Endothelial cell of umbilical vein (primary cell): ENCODE data around the gene TMC4. TPM values are rescaled to one million over a fixed set of nuclear protein-coding genes. Genes with fewer than 3 reads are reported as not detected.

Experiments used
- BruUV-seq: library from RNA; stranded (reverse); fragments of 400-500 nt; replicated peaks from 2 replicates; lab custom pipeline; 2021; lab: Mats Ljungman, UMichigan
- CTCF ChIA-PET: fragments of 300-600, 350-600 bp; sonication (Branson Sonifier 250); formaldehyde crosslinking; loops from one replicate; lab custom pipeline; 2021; ENCODE audit warnings: antibody characterized with exemption, inconsistent platforms; lab: Charles Lee
- POLR2A ChIA-PET: fragments of 300-600, 350-600 bp; sonication (Branson Sonifier 250); formaldehyde crosslinking; loops from one replicate; lab custom pipeline; 2021; ENCODE audit warnings: antibody characterized with exemption, inconsistent platforms; lab: Charles Lee
- DNase-seq: peaks from one replicate; pipeline ENCODE4 v3.0.0-alpha.2; 2011; ENCODE audit warnings: low read depth, low spot score
- FAIRE-seq: peaks from 2 replicates; lab custom pipeline; 2011; peaks lifted over from hg19 to GRCh38; lab: Jason Lieb, UNC
- H2AFZ ChIP-seq: 2 replicates; pipeline ENCODE4 v1.6.0; 2012; ENCODE audit warnings: low read depth, low read length, control low read depth, inconsistent platforms
- H3K27ac ChIP-seq: 2 replicates; pipeline ENCODE4 v1.5.1; 2011; ENCODE audit warnings: low read depth, mild to moderate bottlenecking, control low read depth, low read length, moderate library complexity; ENCODE audit not compliant: insufficient read depth
- H3K27me3 ChIP-seq, 2 experiments: 2 replicates each; pipeline versions ENCODE4 v1.6.0 to v1.6.1; 2011; ENCODE audit warnings: low read length in 2 of 2, mixed read lengths in 1 of 2; ENCODE audit not compliant: control insufficient read depth in 2 of 2, insufficient read depth in 2 of 2
- H3K36me3 ChIP-seq, 2 experiments: 2 replicates in 1 of 2; 3 replicates in 1 of 2; pipeline ENCODE4 v1.5.1; 2011; ENCODE audit warnings: low read length in 2 of 2, mild to moderate bottlenecking in 1 of 2, moderate library complexity in 1 of 2; ENCODE audit not compliant: control insufficient read depth in 2 of 2, insufficient read depth in 2 of 2; ENCODE audit errors: extremely low read depth in 1 of 2
- H3K4me1 ChIP-seq: 3 replicates; pipeline ENCODE4 v1.5.1; 2011; ENCODE audit warnings: mild to moderate bottlenecking, low read length; ENCODE audit not compliant: control insufficient read depth, insufficient read depth; ENCODE audit errors: extremely low read depth
- H3K4me2 ChIP-seq: 2 replicates; pipeline ENCODE4 v1.6.1; 2011; ENCODE audit warnings: low read length, control low read depth, mixed read lengths; ENCODE audit not compliant: insufficient read depth
- H3K4me3 ChIP-seq, 3 experiments: fragments of 200-600 bp in 1 of 3; sonication (generic), shearing (Covaris generic) in 1 of 3; replicated peaks in 1 of 3; 2 replicates each; pipeline ENCODE4 v1.5.1; 2011 to 2016; ENCODE audit warnings: control low read depth in 3 of 3, low read length in 3 of 3, mild to moderate bottlenecking in 2 of 3, inconsistent platforms in 1 of 3, low read depth in 1 of 3, moderate library complexity in 1 of 3; ENCODE audit not compliant: insufficient read depth in 1 of 3
- H3K79me2 ChIP-seq: 2 replicates; pipeline ENCODE4 v1.6.0; 2012; ENCODE audit warnings: low read length, inconsistent platforms; ENCODE audit not compliant: control insufficient read depth, insufficient read depth
- H3K9ac ChIP-seq: replicated peaks from 2 replicates; pipeline ENCODE3; 2011; ENCODE audit warnings: low read length, control low read depth; ENCODE audit not compliant: insufficient read depth; ENCODE audit errors: extremely low read depth
- H3K9me1 ChIP-seq: replicated peaks from 3 replicates; pipeline ENCODE4 v1.6.0; 2011; ENCODE audit warnings: mild to moderate bottlenecking, low read length; ENCODE audit not compliant: control insufficient read depth, insufficient read depth; ENCODE audit errors: extremely low read depth
- H3K9me3 ChIP-seq: replicated peaks from 2 replicates; pipeline ENCODE4 v1.5.1; 2012; ENCODE audit warnings: low read length, inconsistent platforms; ENCODE audit not compliant: control insufficient read depth, insufficient read depth
- H4K20me1 ChIP-seq: replicated peaks from 2 replicates; pipeline ENCODE3; 2011; ENCODE audit warnings: mild to moderate bottlenecking, low read length; ENCODE audit not compliant: control insufficient read depth, insufficient read depth; ENCODE audit errors: extremely low read depth
- FOS ChIP-seq: IDR thresholded peaks from 2 replicates; pipeline ENCODE4 v1.6.1; 2011; ENCODE audit warnings: mild to moderate bottlenecking, low read length, moderate library complexity, borderline replicate concordance; ENCODE audit not compliant: insufficient read depth
- GATA2 ChIP-seq: IDR thresholded peaks from 2 replicates; pipeline ENCODE4 v1.7.0; 2011; ENCODE audit warnings: low read depth, mild to moderate bottlenecking, moderate library complexity, mixed read lengths, low read length; ENCODE audit not compliant: insufficient read length, insufficient read depth
- JUN ChIP-seq: IDR thresholded peaks from 2 replicates; pipeline ENCODE4 v1.6.1; 2011; ENCODE audit warnings: borderline replicate concordance, low read depth; ENCODE audit not compliant: insufficient read length, insufficient read depth
- POLR2A ChIP-seq: IDR thresholded peaks from 2 replicates; pipeline ENCODE4 v1.6.1; 2012; ENCODE audit warnings: low read depth, mild to moderate bottlenecking, control low read depth, low read length
- POLR2AphosphoS5 ChIP-seq: IDR thresholded peaks from 2 replicates; pipeline ENCODE4 v1.6.1; 2012; ENCODE audit warnings: low read depth, mild to moderate bottlenecking, control low read depth, low read length, moderate library complexity; ENCODE audit not compliant: insufficient read depth
- dilution Hi-C: fragments of 300-500 bp; cut with MboI; formaldehyde crosslinking; loops from one replicate; pipeline ENCODE4 v1.15.0; 2019; ENCODE audit warnings: low sequenced_read_pairs; ENCODE audit not compliant: extremely low pct_ligation_motif_present
- intact Hi-C: fragments of 100-400 bp; cut with micrococcal nuclease; formaldehyde crosslinking; loops from one replicate; pipeline ENCODE4 v1.10.0; 2022
- polyA plus RNA-seq, 4 experiments: library from polyadenylated mRNA; depleted of rRNA in 3 of 4; stranded (reverse) in 3 of 4; unstranded in 1 of 4; fragments of >200 nt; gene quantifications; 2 replicates each; pipeline versions ENCODE4 v1.2.1 to v1.2.3, GENCODE V29; 2011 to 2012; ENCODE audit warnings: missing spikeins in 1 of 4
- total RNA-seq: library from RNA; stranded (reverse); gene quantifications from 2 replicates; pipeline ENCODE4 v1.2.3, GENCODE V29; 2021

Gene TMC4
- total and polyA plus RNA-seq, 2 donors (not counting 3 experiments of a cell fraction or from before 2014, with no cell fraction given) = 0.71 to 1.7 TPM

- no peaks in the 10 kb centered on the region for H3K27me3 ChIP-seq
- no peaks in the 10 kb centered on the region for H3K9me1 ChIP-seq
- H3K27ac ChIP-seq = peak overlapping the region; percentile 22
- H3K36me3 ChIP-seq = peaks cover 17 to 30% of the 10 kb centered on the region in 2 experiments
- POLR2A ChIA-PET = interaction anchor here (0.6 to 1.4 kb wide), 5 partner anchors 9 to 911 kb away, joined by 3 to 16 read pairs (median 5); partner anchors contain the start of genes MBOAT7 and RPS9
- peaks cover 38% of the 10 kb centered on the region for H3K79me2 ChIP-seq
- no peaks in the 10 kb centered on the region for H4K20me1 ChIP-seq
- H3K4me3 ChIP-seq = no peak overlapping the region
- no peak overlapping the region for H3K4me2 ChIP-seq
- no peak overlapping the region for H3K9ac ChIP-seq
- TF ChIP-seq POLR2A = peak; percentile 7
- TF ChIP-seq GATA2 = no peak
- TF ChIP-seq POLR2AphosphoS5 = peak; percentile 65
- peak; percentile 28 for TF ChIP-seq JUN
- TF ChIP-seq FOS = no peak
- intact Hi-C loops (loop anchor here (1.0 kb wide), 1 partner anchor 42 kb away; no protein-coding TSS in a partner anchor), dilution Hi-C loops (no loop called here)
- H3K4me1 ChIP-seq = peaks cover 24% of the 10 kb centered on the region
- no peaks in the 10 kb centered on the region for H3K9me3 ChIP-seq
- DNase-seq (peak; percentile 96), FAIRE-seq (peak; percentile 98)
- no peak overlapping the region for H2AFZ ChIP-seq
- no TSS peak for BruUV-seq
- CTCF ChIA-PET = interaction anchor here (0.9 to 1.9 kb wide), 6 partner anchors 13 to 73 kb away, joined by 3 to 16 read pairs (median 4); partner anchors contain the start of gene CNOT3
Measured at GRCh38 chr19:54209811-54210494, 37.0 kb upstream of the TMC4 start.
